ENCODE data around the gene ZNF892. TPM values are rescaled to one million over a fixed set of nuclear protein-coding genes. Genes with fewer than 3 reads are reported as not detected.

ZNF892 gene
- total and polyA plus RNA-seq, 2 of the 13 experiments (the other 11 are each of a cell fraction or from before 2014, with no cell fraction given), result not detected

- TF ChIP-seq TERF1 (CRISPR knock-in tag; IDR thresholded peaks at IDR 0.05), result no peak
- TF ChIP-seq PATZ1 (CRISPR knock-in tag; IDR thresholded peaks at IDR 0.05), result no peak
- no peak for TF ChIP-seq TRAFD1 (CRISPR knock-in tag; IDR thresholded peaks at IDR 0.05; ENCODE audit: borderline replicate concordance)
- TF ChIP-seq MED13 (CRISPR knock-in tag; IDR thresholded peaks at IDR 0.05), result no peak
- peak in 1 of 2 experiments; percentile 46; a peak in 1 of 4 replicates for TF ChIP-seq HMGXB4 (CRISPR knock-in tag; IDR thresholded peaks at IDR 0.05; ENCODE audit: borderline replicate concordance in 1 of 2, low read depth in 1 of 2)
- 0 out of 2 replicates have a peak, but pooled peaks have one; percentile 50 for TF ChIP-seq ZBTB7A (CRISPR knock-in tag; IDR thresholded peaks at IDR 0.05)
- TF ChIP-seq ZNF614 (CRISPR knock-in tag; IDR thresholded peaks at IDR 0.05; ENCODE audit: borderline replicate concordance), result peak; percentile 30; the same call in 1 of the 2 replicates
- no peak for TF ChIP-seq AKAP8 (CRISPR knock-in tag; IDR thresholded peaks at IDR 0.05)
- no peak for TF ChIP-seq ZFP36 (IDR thresholded peaks at IDR 0.05; ENCODE audit: borderline replicate concordance, low read depth, low read length, partially characterized antibody)
- TF ChIP-seq ZNF737 (CRISPR knock-in tag; IDR thresholded peaks at IDR 0.05; ENCODE audit: borderline replicate concordance), result no peak
- peak; percentile 65; the same call in 1 of the 2 replicates for TF ChIP-seq ZMAT3 (CRISPR knock-in tag; conservative IDR thresholded peaks at IDR 0.05)
- no peak for TF ChIP-seq MTA3 (CRISPR knock-in tag; IDR thresholded peaks at IDR 0.05)
- TF ChIP-seq THRA (CRISPR knock-in tag; IDR thresholded peaks at IDR 0.05; ENCODE audit: borderline replicate concordance), result no peak
- TF ChIP-seq YEATS2 (CRISPR knock-in tag; IDR thresholded peaks at IDR 0.05; ENCODE audit: borderline replicate concordance), result no peak
- TF ChIP-seq CBX2 (IDR thresholded peaks at IDR 0.05; ENCODE audit: low read depth, low read length), result no peak
- TF ChIP-seq CBX2 (CRISPR knock-in tag; IDR thresholded peaks at IDR 0.05; ENCODE audit: low read depth), result no peak
- no peak for TF ChIP-seq ZSCAN21 (CRISPR knock-in tag; IDR thresholded peaks at IDR 0.05; ENCODE audit: borderline replicate concordance)
- no peak for TF ChIP-seq CHD4 (IDR thresholded peaks at IDR 0.05; ENCODE audit: borderline replicate concordance, low read length)
- TF ChIP-seq NFIC (IDR thresholded peaks at IDR 0.05; ENCODE audit: low read length), result no peak
- no peak for TF ChIP-seq KDM3A (CRISPR knock-in tag; IDR thresholded peaks at IDR 0.05; ENCODE audit: low read depth)
- TF ChIP-seq ZNF12 (CRISPR knock-in tag; IDR thresholded peaks at IDR 0.05), result no peak
Observed at GRCh38 chr2:95207111-95207961, at the start of gene ZNF892 (continued).
